Right cardiac atrium (tissue), 5 donors: ENCODE results near the gene ANKRD13D. TPM values are rescaled to one million over a fixed set of nuclear protein-coding genes. Genes with fewer than 3 reads are reported as not detected.

Experiments
- ATAC-seq, 2 donors: fragments of 200-7000 bp; cut with Tn5 transposase; one replicate each; pipeline versions ENCODE4 v1.8.0 to v1.9.1; 2020; ENCODE audit warnings: moderate library complexity in 2 of 2, mild to moderate bottlenecking in 1 of 2
- DNase-seq, 3 donors: peaks; one replicate each; pipeline ENCODE4 v3.0.0-alpha.2; 2020
- H3K27ac ChIP-seq: one replicate; pipeline ENCODE4 v1.5.1; 2013; ENCODE audit warnings: mild to moderate bottlenecking, low read length, control low read depth, moderate library complexity
- H3K27me3 ChIP-seq: one replicate; pipeline ENCODE4 v1.6.1; 2013; ENCODE audit not compliant: control insufficient read depth, insufficient read depth
- H3K4me1 ChIP-seq: one replicate; pipeline ENCODE4 v1.6.1; 2013; ENCODE audit warnings: low read length; ENCODE audit not compliant: control insufficient read depth, insufficient read depth
- H3K4me3 ChIP-seq: one replicate; pipeline ENCODE4 v1.5.1; 2013; ENCODE audit warnings: low read length, control low read depth
- H3K9me3 ChIP-seq: one replicate; pipeline ENCODE4 v1.6.1; 2013; ENCODE audit warnings: low read length; ENCODE audit not compliant: control insufficient read depth
- WGBS: extraction: QIAGEN DNeasy Blood & Tissue Kit; methylation state at CpG from one replicate; pipeline ENCODE4 v1.1.7; 2013; 5-methylcytosine and 5-hydroxymethylcytosine counted together
- intact Hi-C, 4 donors: fragments of 100-400 bp; cut with DNase I; formaldehyde crosslinking; loops; one replicate each; pipeline versions ENCODE4 v1.11.0 to v1.14.0; 2022 to 2023
- polyA plus RNA-seq: library from polyadenylated mRNA; stranded (reverse); fragments of 200-250 nt; gene quantifications from one replicate; pipeline ENCODE4 v1.2.3, GENCODE V29; 2013
- total RNA-seq, 4 donors: library from RNA; stranded (reverse); fragmentation: NEBNext Ultra II Directional; extraction: Animal tissue kit (Norgen Biotek cat#: 25700); gene quantifications; one replicate each; pipeline ENCODE4 v1.2.1, GENCODE V29; 2021
- donor health status: healthy with polysubstance abuse.
- donor health status: DM: no; HTN: yes; CAD: no.
- donor health status: DM: no; HTN: no; CAD: no.
- donor health status: DM: no; HTN: yes; CAD: no; lungs with severe emphysema.
- donor health status: DM: yes; HTN: yes; CAD: no.

The ANKRD13D gene
- total and polyA plus RNA-seq, 5 donors, result 18.0 to 25.3 (median 21.1) TPM

DNA sequence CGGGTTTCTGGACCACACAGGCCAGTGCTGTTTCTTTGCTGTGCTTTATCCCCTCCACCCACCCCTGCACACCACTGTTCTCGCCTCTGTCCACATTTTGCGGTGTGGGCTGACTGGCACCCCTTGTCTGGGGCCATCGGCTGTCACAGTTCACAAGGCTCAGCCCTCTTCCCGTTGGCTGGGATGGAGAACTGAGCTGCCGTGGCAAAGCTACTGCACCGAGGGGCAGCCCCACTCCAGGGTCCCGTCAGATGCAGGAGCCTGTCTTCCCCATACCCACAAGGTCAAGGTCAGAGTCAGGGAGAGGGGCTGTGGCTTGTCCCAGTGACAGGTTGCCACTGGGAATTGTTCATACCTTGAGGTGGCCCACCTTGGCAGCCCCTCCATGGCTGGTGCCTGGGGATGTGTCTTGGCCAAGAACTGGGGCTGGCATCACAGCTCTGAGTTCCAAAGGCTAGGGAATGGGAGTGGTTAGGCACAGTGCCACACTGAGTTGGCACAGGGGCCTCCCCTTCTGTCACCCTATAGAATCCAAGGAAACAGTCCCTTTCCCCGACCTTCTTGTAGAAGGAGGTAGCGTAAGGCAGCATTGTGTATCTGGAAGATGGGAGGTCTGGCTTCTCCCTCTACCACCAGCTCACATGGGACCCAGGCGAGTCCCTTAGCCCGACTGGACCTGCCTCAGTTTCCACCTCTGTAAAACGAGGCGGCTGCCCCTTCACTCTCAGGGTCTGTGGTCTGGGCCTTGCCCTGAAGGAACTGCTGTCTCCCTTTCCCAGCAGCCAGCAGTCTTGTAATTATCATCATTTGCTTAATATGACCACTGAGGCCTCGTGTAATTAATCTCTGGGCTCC lies 19.5 kb upstream of the ANKRD13D start:
- WGBS, result 22% methylated on average over 15 of the region's 15 CpGs
- Histone ChIP-seq H3K27ac (peak overlapping the region; percentile 40), H3K4me1 (peaks cover 38% of the 10 kb centered on the region), H3K9me3 (no peaks in the 10 kb centered on the region), H3K27me3 (no peaks in the 10 kb centered on the region), H3K4me3 (peak overlapping the region; percentile 3)
- no peak for ATAC-seq
- intact Hi-C loops, result loop anchor here in 1 of 4 donors (5.0 kb wide), 1 partner anchor 48 kb away; no protein-coding TSS in a partner anchor
- DNase-seq, result peak; percentile 43 to 79 (median 64)

- intact Hi-C loops, result no loop called here
- H3K27me3 ChIP-seq, result no peaks in the 10 kb centered on the region
- ATAC-seq, result peak; percentile 2 to 14
- no peaks in the 10 kb centered on the region for H3K9me3 ChIP-seq
- H3K27ac ChIP-seq, result peak overlapping the region; percentile 40
- peak overlapping the region; percentile 3 for H3K4me3 ChIP-seq
- peak; percentile 60 to 84 (median 83) for DNase-seq
- H3K4me1 ChIP-seq, result peaks cover 46% of the 10 kb centered on the region
- WGBS, result 33% methylated on average over 28 of the region's 28 CpGs
These were observed 18.6 kb upstream of the ANKRD13D start for GRCh38 chr11:67270256-67271204.

DNA sequence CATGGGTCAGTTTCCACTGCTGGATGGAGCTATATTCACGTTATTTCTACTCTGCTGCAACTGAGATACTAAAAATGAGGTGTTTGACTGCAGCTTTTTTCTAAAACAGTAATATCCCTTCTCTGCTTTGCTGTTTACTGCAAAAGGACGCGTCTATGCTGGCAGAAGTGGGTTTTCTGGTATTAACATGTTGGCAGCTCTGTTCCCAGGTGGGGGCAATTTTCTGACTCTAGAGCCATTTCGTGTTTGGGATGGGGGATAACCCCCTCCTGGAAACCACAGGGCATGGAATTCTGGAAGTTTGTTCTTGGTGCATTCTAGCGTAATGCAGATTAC lies 17.9 kb upstream of the ANKRD13D start:
- H3K27me3 ChIP-seq, result no peaks in the 10 kb centered on the region
- H3K9me3 ChIP-seq, result no peaks in the 10 kb centered on the region
- ATAC-seq (no peak), DNase-seq (no peak)
- peaks cover 53% of the 10 kb centered on the region for H3K4me1 ChIP-seq
- intact Hi-C loops, result no loop called here
- H3K27ac ChIP-seq, result no peak overlapping the region
- H3K4me3 ChIP-seq, result no peak overlapping the region
- 54% methylated on average over 5 of the region's 5 CpGs for WGBS

DNA sequence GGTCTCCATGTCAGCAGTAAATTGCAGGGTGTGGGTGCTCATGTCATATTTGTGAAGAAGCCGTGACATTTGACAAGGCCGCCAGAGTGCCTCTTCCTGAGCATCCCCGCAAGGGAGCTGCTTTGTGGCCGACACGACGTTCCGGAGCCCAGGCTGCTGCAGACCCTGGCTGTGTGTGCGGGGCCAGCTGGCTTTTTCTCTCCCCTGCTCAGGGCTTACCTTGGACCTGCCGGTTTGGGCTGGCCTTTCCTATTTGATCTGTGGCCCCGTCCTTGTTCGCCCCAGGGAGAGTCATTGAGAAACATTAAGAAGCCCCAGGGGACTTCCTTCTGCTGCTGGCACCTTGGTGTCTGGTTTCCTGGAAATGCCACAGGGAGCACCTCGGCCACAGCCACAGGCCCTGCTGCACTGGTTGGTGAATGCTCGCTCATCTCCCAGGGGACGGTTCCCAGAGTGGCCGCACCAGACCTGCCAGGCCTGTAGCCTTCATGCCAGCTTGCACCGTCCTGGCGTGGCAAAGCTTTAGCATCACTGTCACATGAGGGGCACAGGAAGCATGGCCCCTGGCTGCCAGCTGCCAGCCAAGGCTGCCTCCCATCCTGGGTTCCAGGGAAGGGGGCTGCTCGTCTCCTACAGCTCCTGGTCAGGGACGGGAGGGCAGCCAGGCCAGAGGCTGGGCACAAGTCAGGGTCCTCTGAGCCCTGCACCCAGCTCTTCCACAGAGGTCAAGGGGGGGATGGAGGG lies 17.4 kb upstream of the ANKRD13D start:
- WGBS, result 46% methylated on average over 19 of the region's 19 CpGs

GRCh38 chr11:67272327-67273259 lies 16.5 kb upstream of the ANKRD13D start:
- DNase-seq (peak; percentile 20 to 69 (median 61)), ATAC-seq (no peak)
- intact Hi-C loops, result no loop called here
- 46% methylated on average over 23 of the region's 23 CpGs for WGBS
- Histone ChIP-seq H3K4me3 (no peak overlapping the region), H3K4me1 (peaks cover 60% of the 10 kb centered on the region), H3K27me3 (no peaks in the 10 kb centered on the region), H3K9me3 (no peaks in the 10 kb centered on the region), H3K27ac (peak overlapping the region; percentile 62)

More for the DNA sequence above, 17.4 kb upstream of the ANKRD13D start:
- no peak for ATAC-seq
- intact Hi-C loops, result no loop called here
- peak; percentile 39 to 71 (median 64) for DNase-seq
- no peak overlapping the region for H3K4me3 ChIP-seq
- H3K27ac ChIP-seq, result peak overlapping the region; percentile 37
- H3K27me3 ChIP-seq, result no peaks in the 10 kb centered on the region
- H3K9me3 ChIP-seq, result no peaks in the 10 kb centered on the region
- peaks cover 56% of the 10 kb centered on the region for H3K4me1 ChIP-seq

DNA sequence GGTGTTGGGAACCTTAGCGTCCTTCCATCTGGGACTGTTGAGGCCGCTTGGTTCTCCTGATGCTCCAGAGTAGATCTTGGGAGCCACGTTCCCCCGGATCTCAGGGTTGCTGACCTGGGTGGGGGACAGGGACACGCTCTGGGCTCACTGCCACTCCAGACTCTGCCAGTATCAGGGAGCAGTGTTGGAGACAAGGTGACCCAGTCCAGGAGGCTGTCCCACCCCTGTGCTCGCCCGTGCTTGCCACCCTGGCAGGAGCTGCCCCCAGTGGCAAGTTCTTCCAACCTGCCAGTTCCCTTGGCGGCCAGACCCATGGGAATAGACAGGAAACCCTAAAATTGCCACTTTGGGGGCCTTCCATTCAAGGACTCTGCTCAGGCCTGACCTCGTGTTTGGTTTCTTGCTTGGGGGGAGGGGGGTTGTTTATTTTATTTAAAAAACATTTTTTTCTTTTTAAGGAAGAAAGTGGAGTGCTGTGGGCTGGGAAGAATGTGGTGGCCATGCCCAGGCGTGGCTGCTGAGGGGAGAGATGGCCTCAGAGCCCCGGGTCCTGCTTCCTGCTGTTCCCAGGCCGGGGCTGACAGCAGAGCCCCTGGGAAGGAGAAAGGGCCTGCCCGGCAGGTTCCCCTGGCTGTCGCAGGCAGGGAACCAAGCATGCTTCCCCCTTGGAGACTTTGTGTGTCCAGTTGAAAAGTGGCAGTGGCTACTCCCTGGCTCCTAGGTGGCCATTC lies 15.7 kb upstream of the ANKRD13D start:
- DNase-seq, result peak; percentile 29 to 76 (median 68)
- Histone ChIP-seq H3K27ac (peak overlapping the region; percentile 71), H3K9me3 (no peaks in the 10 kb centered on the region), H3K4me1 (peaks cover 60% of the 10 kb centered on the region), H3K4me3 (no peak overlapping the region), H3K27me3 (no peaks in the 10 kb centered on the region)
- intact Hi-C loops, result no loop called here
- 29% methylated on average over 14 of the region's 14 CpGs for WGBS
- no peak for ATAC-seq

DNA sequence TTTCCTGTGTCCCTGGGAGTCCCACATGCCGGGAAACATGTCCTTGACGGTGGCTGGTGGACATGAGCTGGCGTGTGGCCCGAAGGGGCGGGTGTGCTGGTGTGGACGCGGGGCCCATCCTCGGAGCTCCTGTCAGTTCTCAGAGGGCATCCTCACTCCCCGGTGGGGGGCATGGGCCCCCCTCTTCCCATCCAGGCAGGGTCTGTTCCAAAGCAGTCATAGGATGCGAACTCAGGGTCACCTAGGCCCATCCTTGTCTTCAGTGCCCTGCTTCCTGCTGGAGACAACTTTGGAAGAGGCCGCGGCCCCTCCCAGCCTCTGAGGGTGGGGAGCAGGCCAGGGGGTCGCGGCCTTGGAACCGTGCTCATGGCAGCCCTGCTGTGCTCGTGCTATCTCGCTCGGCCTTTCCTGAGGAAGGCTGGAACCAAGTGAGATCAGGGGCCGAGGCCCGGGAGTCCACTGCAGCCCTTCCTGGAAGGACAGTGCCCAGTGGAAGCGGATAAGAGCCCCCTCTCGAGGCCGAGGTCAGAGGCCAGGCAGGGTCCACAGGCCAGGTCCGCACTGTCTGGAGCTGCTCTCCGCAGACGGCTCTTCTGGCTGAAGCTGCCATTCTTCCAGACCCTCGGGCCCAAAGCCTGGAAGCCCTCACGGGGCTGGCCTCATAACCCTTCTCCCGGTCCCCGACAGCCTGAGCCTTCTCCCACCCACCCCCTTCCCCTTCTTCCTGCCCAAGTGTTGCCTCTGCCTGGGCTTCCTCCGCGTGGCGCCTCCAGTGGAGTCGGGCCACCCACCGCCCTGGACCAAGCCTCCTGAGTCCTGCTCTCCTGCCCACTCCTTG lies 14.1 kb upstream of the ANKRD13D start:
- Histone ChIP-seq H3K27me3 (no peaks in the 10 kb centered on the region), H3K9me3 (no peaks in the 10 kb centered on the region), H3K4me1 (peaks cover 56% of the 10 kb centered on the region), H3K4me3 (no peak overlapping the region), H3K27ac (peak overlapping the region; percentile 49)
- ATAC-seq (peak; percentile 36 to 60), DNase-seq (peak; percentile 78 to 91 (median 90))
- 25% methylated on average over 35 of the region's 35 CpGs for WGBS
- intact Hi-C loops, result no loop called here

DNA sequence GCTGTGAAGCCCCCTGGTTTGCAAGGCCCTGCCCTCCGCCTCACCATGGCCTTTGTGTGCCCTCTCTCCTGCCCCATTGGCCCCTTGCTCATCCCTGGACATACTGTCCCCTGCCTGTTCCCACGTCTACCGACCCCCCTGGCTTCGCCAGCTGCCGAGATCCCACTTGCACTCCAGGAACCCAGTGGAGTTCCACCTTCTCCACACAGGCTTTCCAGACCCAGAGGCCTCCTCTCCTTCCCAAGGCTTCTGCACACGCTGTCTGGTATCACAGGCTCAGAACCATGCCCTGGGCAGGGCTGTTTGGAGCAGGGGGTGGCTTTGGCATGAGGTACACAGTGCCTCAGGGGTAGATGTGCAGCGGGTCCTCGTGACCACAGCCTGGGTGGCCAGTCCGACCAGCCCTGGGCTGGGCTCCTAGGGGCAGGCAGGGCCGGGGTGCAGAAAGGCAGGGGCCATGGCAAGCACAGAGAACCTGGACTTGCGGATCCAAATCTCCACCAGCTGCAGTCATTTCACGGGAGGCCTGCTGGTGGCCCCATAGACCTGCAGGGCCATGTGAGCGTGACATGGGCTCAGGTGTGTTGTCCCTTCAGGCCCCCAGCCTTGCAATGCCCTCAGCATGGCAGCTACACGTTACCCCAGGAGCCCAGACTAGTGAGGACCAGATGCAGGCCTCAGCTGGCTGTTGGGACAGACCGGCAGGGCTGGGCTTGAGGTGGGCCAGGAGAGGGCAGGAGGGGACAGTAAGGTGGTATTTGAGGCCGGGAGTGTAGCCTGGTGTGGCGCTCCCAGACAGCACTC lies 13.3 kb upstream of the ANKRD13D start:
- ATAC-seq (no peak), DNase-seq (peak; percentile 13 to 56 (median 42))
- H3K4me3 ChIP-seq, result no peak overlapping the region
- H3K4me1 ChIP-seq, result peaks cover 50% of the 10 kb centered on the region
- H3K27ac ChIP-seq, result peak overlapping the region; percentile 49
- WGBS, result 78% methylated on average over 17 of the region's 17 CpGs
- intact Hi-C loops, result no loop called here
- H3K27me3 ChIP-seq, result no peaks in the 10 kb centered on the region
- H3K9me3 ChIP-seq, result no peaks in the 10 kb centered on the region
